GM12873 (cell line): ENCODE data around the gene BCAM.

Experiments
- TF ChIP-seq, protein P1 (sequence below): IDR thresholded peaks from 2 replicates; pipeline ENCODE4 v1.5.1; 2012; ENCODE audit warnings: low read depth, mild to moderate bottlenecking, moderate library complexity, low read length, control low read depth; ENCODE audit not compliant: insufficient read depth; ENCODE audit errors: missing control alignments

The BCAM gene, protein sequence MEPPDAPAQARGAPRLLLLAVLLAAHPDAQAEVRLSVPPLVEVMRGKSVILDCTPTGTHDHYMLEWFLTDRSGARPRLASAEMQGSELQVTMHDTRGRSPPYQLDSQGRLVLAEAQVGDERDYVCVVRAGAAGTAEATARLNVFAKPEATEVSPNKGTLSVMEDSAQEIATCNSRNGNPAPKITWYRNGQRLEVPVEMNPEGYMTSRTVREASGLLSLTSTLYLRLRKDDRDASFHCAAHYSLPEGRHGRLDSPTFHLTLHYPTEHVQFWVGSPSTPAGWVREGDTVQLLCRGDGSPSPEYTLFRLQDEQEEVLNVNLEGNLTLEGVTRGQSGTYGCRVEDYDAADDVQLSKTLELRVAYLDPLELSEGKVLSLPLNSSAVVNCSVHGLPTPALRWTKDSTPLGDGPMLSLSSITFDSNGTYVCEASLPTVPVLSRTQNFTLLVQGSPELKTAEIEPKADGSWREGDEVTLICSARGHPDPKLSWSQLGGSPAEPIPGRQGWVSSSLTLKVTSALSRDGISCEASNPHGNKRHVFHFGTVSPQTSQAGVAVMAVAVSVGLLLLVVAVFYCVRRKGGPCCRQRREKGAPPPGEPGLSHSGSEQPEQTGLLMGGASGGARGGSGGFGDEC

DNA sequence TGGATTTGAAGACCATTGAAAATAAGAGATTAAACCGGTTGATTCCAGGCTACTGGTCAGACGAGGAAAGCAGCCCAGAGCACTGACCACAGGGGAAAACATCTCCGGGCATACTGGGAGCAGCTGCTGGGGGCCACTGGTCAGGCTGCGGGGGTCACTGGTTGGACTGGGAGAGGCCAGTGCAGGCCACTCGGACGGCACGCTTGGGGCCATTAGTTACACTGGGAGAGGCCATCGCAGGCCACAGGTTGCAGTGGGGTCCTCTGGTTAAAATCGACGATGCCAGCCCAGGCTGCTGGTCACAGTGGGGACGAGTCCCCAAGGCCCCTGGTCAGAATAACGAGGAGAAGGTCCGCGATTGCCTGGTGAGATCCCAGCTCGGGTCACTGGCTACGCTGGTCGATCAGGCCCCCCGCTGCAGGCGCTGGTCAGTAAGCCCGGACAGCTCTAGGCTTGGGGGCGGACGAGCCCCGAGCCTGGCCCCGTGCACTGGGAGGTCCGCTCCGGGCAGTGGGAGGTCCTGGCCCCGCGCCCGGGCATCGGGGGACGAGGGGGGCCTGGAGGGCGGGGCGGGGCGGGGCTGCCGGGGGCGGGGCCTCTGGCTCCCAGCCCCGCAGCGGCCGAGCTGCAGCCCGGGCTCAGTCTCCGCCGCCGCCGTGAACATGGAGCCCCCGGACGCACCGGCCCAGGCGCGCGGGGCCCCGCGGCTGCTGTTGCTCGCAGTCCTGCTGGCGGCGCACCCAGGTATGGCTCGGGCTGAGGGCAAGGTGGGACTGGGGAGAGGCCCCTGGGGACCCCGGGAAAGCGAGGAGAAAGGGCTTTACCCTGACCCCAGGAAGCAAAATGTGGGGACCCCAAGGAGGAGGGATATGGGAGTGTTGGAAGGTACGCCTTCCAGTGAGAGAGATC, at the start of gene BCAM:
Gene BCAM (plus strand): TSS at position 641 of the 909 bp plus-strand sequence. CDS start 22 bp downstream, at position 663.
- TF ChIP-seq, protein P1, sequence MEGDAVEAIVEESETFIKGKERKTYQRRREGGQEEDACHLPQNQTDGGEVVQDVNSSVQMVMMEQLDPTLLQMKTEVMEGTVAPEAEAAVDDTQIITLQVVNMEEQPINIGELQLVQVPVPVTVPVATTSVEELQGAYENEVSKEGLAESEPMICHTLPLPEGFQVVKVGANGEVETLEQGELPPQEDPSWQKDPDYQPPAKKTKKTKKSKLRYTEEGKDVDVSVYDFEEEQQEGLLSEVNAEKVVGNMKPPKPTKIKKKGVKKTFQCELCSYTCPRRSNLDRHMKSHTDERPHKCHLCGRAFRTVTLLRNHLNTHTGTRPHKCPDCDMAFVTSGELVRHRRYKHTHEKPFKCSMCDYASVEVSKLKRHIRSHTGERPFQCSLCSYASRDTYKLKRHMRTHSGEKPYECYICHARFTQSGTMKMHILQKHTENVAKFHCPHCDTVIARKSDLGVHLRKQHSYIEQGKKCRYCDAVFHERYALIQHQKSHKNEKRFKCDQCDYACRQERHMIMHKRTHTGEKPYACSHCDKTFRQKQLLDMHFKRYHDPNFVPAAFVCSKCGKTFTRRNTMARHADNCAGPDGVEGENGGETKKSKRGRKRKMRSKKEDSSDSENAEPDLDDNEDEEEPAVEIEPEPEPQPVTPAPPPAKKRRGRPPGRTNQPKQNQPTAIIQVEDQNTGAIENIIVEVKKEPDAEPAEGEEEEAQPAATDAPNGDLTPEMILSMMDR = no peak

DNA sequence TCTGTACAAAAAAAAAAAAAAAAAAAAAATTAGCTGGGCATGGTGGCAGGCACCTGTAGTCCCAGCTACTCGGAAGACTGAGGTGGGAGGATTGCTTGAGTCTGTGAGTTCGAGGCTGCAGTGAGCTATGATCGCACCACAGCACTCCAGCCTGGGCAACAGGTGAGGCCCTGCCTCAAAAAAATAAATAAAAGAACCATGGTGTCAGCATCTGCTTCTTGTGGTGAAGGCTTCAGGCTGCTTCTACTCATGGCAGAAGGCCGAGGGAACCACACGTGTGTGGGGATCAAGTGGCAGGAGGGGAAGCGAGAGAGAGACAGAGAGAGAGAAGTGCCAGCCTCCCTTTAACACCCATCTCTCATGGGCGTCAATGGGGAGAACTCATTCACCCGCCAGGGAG, 46.9 kb upstream of the BCAM start:
- TF ChIP-seq, protein P1 = no peak

DNA sequence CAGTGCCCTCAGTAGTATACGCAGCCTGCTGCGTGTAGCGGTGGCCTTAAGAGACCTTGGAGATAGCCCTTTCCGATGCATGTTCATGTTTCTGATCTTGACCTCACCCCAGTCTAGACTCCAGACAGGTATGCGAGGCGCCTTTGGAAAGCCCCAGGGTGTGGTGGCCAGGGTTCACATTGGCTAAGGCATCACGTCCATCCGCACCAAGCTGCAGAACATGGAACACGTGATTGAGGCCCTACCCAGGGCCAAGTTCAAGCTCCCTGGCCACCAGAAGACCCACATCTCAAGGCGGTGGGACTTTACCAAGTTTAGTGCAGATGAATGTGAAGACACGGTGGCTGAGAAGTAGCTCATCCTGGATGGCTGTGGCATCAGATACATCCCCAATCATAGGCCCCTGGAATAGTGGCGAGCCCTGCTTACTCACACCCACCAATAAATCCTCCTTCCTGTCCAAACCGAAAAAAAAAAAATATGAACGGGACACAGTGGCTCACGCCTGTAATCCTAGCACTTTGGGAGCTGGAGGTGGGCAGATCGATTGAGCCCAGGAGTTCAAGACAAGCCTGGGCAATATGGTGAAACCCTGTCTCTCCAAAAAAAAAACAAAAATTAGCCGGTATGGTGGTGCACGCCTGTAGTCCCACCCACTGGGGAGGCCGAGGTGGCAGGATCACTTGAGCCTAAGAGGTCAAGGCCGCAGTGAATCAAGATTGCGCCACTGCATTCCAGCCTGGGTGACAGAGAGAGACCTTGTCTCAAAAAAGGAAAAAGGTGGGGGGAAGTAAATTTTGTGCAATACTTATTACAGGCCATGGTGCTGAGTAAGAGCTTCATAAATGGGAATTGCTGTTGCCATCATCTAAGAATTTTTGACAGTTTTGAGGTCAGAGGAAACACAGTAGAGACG, 43.6 kb upstream of the BCAM start:
- TF ChIP-seq, protein P1 = no peak

DNA sequence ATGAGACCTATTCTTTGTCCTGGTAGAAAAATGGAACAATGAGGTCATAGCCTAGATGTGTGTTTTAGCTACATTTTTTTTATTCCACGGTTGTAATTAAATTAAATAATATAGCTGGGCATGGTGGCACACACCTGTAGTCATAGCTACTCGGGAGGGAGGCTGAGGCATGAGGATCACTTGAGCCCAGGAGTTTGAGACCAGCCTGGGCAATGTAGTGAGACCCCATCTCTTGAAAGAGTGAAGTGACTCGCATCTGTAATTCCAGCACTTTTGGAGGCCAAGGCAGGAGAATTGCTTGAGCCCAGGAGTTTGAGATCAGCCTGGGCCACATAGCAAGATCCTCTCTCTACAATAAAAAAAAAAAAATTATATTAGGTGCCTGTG, 43.0 kb upstream of the BCAM start:
- TF ChIP-seq, protein P1 = no peak

DNA sequence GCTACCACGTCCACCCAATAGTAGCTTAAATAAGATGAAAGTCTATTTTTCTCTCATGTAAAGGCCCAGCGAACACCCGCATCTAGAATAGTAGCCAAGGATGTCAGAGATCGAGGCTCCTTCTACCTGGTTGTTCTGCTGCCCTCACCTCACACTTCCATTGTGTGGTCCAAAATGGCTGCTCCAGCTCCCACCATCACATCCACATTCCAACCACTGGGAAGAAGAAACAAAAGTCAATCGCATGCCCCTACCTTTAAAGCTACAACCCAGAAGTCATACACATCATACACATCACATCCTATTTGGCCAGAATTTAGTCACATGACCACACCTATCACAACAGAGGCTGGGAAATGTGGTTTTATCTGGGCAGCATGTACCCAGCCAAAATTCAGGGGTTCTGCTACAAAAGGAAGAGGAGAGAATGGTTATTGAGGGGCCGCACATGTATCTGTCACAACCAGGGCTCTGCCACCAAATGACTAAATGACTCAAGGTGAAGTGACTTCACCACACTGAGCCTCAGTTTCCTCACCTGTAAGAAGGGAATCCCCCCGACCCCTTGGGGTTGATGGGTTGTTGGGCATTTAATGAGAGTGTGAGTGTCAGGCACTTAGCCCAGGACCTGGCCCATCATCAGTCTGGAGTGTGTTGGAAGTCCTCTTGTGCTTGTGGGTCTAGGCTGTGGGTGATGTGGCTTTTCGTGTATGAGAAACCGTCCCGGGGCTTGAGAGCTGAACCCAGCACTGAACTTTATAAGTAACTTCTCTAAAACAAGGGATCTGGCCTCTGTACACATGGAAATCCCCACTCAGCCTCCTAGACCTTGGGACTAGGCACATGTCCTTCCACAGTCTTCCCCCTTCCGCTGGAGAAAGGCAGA, 41.4 kb upstream of the BCAM start:
- TF ChIP-seq, protein P1 = no peak
